ENCODE results near the gene PRR36. TPM values are rescaled to one million over a fixed set of nuclear protein-coding genes. Genes with fewer than 3 reads are reported as not detected.

The PRR36 gene
- total and polyA plus RNA-seq, 10 of the 15 experiments (the other 5 are each of a cell fraction or from before 2014, with no cell fraction given), result 0.04 TPM; not detected in 9

- TF ChIP-seq SRF (IDR thresholded peaks at IDR 0.05; ENCODE audit: low read depth in 2 of 2, low read length in 2 of 2), result no peak
- TF ChIP-seq CREM (IDR thresholded peaks at IDR 0.05; ENCODE audit: low read depth), result no peak; the same call in 1 of the 2 replicates
- TF ChIP-seq, protein P1, sequence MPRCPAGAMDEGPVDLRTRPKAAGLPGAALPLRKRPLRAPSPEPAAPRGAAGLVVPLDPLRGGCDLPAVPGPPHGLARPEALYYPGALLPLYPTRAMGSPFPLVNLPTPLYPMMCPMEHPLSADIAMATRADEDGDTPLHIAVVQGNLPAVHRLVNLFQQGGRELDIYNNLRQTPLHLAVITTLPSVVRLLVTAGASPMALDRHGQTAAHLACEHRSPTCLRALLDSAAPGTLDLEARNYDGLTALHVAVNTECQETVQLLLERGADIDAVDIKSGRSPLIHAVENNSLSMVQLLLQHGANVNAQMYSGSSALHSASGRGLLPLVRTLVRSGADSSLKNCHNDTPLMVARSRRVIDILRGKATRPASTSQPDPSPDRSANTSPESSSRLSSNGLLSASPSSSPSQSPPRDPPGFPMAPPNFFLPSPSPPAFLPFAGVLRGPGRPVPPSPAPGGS (IDR thresholded peaks at IDR 0.05; ENCODE audit: borderline replicate concordance, insufficient read depth, low read depth, low read length, poor library complexity, severe bottlenecking), result no peak
- peak; percentile 92 for TF ChIP-seq TCF12 (IDR thresholded peaks at IDR 0.05; ENCODE audit: low read depth, low read length)
- TF ChIP-seq NFXL1 (IDR thresholded peaks at IDR 0.05; ENCODE audit: borderline replicate concordance), result no peak
- TF ChIP-seq, protein P2, sequence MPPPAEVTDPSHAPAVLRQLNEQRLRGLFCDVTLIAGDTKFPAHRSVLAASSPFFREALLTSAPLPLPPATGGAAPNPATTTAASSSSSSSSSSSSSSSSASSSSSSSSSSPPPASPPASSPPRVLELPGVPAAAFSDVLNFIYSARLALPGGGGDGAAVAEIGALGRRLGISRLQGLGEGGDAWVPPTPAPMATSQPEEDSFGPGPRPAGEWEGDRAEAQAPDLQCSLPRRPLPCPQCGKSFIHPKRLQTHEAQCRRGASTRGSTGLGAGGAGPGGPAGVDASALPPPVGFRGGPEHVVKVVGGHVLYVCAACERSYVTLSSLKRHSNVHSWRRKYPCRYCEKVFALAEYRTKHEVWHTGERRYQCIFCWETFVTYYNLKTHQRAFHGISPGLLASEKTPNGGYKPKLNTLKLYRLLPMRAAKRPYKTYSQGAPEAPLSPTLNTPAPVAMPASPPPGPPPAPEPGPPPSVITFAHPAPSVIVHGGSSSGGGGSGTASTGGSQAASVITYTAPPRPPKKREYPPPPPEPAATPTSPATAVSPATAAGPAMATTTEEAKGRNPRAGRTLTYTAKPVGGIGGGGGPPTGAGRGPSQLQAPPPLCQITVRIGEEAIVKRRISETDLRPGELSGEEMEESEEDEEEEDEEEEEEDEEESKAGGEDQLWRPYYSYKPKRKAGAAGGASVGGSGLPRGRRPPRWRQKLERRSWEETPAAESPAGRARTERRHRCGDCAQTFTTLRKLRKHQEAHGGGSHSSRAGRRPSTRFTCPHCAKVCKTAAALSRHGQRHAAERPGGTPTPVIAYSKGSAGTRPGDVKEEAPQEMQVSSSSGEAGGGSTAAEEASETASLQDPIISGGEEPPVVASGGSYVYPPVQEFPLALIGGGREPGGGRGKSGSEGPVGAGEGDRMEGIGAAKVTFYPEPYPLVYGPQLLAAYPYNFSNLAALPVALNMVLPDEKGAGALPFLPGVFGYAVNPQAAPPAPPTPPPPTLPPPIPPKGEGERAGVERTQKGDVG (CRISPR knock-in tag; IDR thresholded peaks at IDR 0.05), result 0 out of 2 replicates have a peak, but pooled peaks have one; percentile 24
- no peak for TF ChIP-seq ASH2L (IDR thresholded peaks at IDR 0.05; ENCODE audit: borderline replicate concordance, low read depth)
- no peak for TF ChIP-seq NFIC (IDR thresholded peaks at IDR 0.05; ENCODE audit: low read depth, low read length)
- peak; percentile 77 to 94; a peak in 3 of 4 replicates for TF ChIP-seq BHLHE40 (IDR thresholded peaks at IDR 0.05; ENCODE audit: borderline replicate concordance in 1 of 2, low read depth in 2 of 2, low read length in 1 of 2)
- TF ChIP-seq RELA (IDR thresholded peaks at IDR 0.05; ENCODE audit: borderline replicate concordance, partially characterized antibody), result no peak
- TF ChIP-seq BCL11A (IDR thresholded peaks at IDR 0.05; ENCODE audit: low read depth, low read length), result no peak
- no peak for TF ChIP-seq EED (IDR thresholded peaks at IDR 0.05; ENCODE audit: low read depth)
- TF ChIP-seq MTA2 (IDR thresholded peaks at IDR 0.05; ENCODE audit: low read depth), result no peak
- TF ChIP-seq JUND (IDR thresholded peaks at IDR 0.05; ENCODE audit: low read depth, low read length), result no peak
- no peak for TF ChIP-seq BMI1 (IDR thresholded peaks at IDR 0.05; ENCODE audit: borderline replicate concordance)
- TF ChIP-seq YY1 (IDR thresholded peaks at IDR 0.05; ENCODE audit: low read depth, low read length), result peak; percentile 58; the same call in 1 of the 2 replicates
- TF ChIP-seq CHD1 (IDR thresholded peaks at IDR 0.05; ENCODE audit: low read depth, low read length), result peak; percentile 40; the same call in 1 of the 2 replicates
- peak; percentile 66; the same call in 1 of the 2 replicates for TF ChIP-seq RB1 (IDR thresholded peaks at IDR 0.05; ENCODE audit: borderline replicate concordance)
- no peak for TF ChIP-seq ESRRA (IDR thresholded peaks at IDR 0.05; ENCODE audit: low read length)
- no peak for TF ChIP-seq PBX3 (IDR thresholded peaks at IDR 0.05; ENCODE audit: insufficient replicate concordance, low read depth, low read length)
- TF ChIP-seq MYC (IDR thresholded peaks at IDR 0.05; ENCODE audit: insufficient read depth, insufficient read length, insufficient replicate concordance, low read length, severe bottlenecking), result no peak
- TF ChIP-seq RCOR1 (conservative IDR thresholded peaks at IDR 0.05; ENCODE audit: low read depth, low read length), result no peak
- no peak for TF ChIP-seq CHD4 (IDR thresholded peaks at IDR 0.05)
Observed at GRCh38 chr19:7868671-7869452, 5.3 kb downstream of the PRR36 start (continued).
